Activated CD4-positive, alpha-beta T cell treated with anti-CD3 and anti-CD28 coated beads, Interleukin-2, amount 50 U/mL, for 24 hours (primary cell): ENCODE measurements around the gene MUSTN1.

Source experiments
- DNase-seq, 2 donors: peaks; one replicate each; pipeline ENCODE4 v3.0.0-alpha.2; 2020; ENCODE audit warnings: low read depth in 1 of 2, low spot score in 1 of 2

Gene MUSTN1

GRCh38 chr3:52809662-52810377 lies 25.0 kb downstream of the MUSTN1 start:
- DNase-seq = no peak

DNA sequence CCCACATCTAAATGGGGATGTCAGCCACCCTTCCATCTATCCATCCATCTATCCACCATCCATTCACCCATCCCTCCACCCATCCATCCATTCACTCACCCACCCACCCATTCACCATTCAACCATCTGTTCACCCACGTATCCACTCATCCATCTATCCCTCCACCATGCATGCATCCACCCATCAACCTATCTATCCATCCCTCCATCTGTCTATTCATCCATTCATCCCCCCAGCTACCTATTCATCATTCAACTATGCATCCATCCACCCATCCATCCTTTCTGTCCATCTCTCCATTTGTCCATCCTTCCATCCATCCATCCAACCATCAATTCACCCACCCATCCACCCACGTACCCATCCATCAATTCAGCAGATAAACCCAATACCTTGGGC lies 25.7 kb downstream of the MUSTN1 start:
- no peak for DNase-seq

GRCh38 chr3:52805270-52806039 lies 29.4 kb downstream of the MUSTN1 start:
- no peak for DNase-seq

DNA sequence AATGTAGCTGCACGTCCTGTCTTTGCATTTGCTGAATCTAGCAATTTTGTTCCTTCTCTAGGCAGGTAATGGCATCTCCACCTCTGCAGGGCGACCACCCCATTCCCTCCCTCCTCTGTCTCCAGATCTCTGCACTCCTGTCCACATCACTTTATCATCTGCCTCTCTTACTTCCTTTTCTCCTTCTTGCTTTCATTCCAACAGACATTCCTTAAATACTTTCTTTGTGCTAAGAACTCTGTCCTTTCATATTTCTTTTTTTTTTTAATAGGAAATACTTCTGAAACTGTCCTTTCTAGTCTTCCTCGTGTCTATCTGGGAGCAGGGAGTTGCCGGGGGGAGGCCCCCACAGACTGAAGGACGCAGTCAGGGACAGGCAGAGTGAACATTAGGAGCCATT lies 33.0 kb downstream of the MUSTN1 start:
- DNase-seq = no peak

GRCh38 chr3:52800079-52800478 lies 34.7 kb downstream of the MUSTN1 start:
- no peak for DNase-seq

DNA sequence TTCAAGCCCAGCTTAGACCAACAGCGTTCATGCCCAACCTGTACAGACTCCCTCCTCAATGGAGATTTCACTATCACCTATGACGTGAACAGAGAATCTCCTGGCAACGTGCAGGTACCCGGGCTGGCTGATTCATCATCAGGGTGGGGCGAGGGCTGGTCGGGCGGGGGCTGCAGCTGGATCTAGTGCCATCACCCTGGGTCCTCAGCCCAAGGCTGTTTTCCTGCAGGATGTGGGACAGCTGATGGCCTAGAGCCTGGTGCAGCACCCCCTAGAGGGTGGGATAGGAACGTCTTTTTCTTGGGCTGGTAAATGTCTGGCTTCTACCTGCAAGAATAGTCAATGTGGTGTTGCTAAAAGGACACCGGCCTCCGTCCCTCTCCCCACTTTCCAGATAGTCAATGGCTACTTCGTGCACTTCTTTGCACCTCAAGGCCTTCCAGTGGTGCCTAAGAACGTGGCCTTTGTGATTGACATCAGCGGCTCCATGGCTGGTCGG lies 35.8 kb downstream of the MUSTN1 start:
- no peak for DNase-seq

DNA sequence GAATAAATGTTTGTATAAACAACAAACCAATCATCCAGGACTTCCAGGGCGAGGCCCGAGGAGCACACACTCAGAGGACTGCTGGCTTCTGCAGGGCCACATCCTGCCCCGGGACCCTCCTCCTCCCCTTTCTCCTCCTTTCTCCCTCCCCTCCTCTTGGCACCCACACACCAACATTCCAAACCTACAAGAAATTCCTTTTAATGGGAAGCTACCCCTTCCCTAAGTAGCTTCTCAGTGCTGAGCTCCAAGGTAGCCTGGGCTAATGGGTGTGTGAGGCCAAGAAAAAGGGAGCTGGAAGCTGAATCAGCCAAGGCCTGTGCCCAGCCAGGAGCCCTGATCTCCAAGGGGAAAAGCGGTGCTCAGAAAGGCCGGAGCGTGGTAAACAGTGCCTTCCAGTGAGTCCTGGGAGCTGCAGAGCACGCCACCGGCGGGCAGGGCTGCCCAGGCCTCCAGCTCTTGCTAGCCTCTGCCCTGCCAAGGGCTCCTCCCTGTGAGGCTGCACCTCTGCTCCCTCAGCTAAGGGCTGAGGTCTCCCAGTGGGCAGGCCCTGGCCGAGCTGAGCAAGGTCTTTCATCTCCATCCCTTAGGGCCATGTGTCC lies 36.3 kb downstream of the MUSTN1 start:
- DNase-seq = no peak

- no peak for DNase-seq
Measured at GRCh38 chr3:52796411-52796810, 38.4 kb downstream of the MUSTN1 start.

DNA sequence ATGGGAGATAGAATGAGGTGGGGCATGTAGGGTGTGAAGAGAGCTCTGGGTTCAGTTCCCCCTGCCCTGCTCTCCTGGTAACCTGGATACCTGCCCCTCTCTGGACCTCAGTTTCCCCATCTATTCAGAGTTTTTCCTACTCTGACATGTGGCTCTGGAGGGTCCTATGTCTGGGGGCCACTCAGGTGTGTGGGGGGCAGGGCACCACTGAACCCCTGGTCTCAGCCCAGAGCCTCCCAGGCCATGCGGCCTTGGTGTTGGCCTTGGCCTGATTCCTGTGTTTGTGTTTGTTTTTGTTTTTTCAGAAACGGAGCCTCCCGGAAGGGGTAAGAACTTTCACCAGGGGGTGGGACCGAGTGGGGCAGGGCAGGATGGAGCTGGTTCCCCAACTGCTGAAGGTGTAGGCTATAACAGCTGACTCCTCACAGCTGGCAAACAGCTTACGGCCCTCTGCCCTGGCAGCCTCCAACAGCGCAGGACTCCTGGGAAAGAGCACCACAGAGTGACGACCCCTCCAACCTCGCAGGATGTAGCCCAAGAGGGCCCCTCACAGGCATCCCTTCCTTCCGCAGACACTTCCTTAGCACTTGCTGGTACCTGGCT lies 39.4 kb downstream of the MUSTN1 start:
- no peak for DNase-seq

DNA sequence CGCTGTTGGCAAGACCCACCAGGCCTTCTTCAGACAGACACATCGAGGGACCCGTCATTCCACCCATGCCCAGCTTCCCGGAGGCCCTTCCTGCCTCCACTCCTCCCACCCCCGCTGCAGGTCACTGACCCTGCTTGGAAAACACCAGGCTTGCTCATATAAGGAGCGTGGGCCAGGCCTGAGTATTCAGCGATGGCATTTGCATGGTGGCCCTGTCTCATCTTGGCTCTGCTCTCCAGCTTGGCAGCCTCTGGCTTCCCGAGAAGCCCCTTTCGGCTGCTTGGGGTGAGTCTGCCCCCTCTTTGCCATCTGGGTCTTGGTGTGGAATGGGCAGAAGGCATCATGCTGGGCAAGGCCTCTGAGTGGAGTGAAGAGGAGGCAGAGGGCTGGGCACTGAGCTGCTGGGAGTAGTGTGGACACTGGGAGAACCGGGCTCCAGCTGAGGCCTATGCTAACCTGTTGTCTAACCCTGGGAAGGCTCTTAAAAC lies 40.2 kb downstream of the MUSTN1 start, which contains the start of gene ITIH3:
Gene ITIH3, plus strand, starts transcription at position 185 of the 488 bp plus-strand sequence. Its CDS starts 8 bp downstream, at position 193.
- no peak for DNase-seq

DNA sequence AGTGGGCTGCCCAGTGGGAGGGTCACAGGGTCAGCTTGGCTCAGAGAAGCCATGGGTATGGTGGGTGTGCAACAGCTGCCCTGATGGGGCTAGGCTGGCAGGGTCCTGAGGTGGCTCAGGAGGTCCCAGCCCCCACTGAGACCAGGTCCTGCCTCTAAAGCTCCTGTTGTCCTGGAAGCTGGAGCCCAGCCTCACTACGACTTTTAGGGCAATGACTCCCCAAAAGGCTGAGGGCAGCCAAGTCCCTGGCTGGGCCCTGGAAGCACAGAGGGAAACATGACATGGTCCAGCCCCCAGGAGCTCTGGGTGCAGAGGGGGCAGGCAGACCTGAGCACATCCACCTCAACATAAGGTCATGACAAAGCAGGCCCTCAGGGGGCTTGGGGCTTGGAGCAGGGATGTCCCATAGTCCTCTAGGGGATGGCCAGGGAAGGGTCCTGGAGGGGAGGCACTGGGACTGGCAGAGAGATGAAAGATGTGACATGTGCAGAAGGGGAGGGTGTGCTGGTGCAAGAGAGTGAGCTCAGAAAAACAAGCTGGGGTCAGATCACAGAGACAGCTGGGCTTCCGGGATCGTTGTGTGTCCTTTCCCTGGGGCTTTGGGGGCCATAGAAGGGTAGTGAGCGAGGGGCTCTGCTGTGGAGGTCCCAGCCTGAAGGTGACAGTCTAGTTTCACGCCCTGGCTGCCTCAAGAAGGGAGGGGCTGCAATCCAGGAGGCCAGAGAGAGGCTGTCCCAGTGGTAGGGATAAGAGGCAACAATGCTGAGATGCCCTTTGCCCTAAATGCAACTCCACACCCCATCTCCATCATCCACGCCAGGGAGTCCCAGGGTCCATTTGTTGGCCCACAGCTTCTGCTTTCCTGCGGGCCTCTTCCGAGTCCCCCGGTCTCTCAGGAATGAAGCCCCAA lies 40.9 kb downstream of the MUSTN1 start:
- DNase-seq = no peak

DNA sequence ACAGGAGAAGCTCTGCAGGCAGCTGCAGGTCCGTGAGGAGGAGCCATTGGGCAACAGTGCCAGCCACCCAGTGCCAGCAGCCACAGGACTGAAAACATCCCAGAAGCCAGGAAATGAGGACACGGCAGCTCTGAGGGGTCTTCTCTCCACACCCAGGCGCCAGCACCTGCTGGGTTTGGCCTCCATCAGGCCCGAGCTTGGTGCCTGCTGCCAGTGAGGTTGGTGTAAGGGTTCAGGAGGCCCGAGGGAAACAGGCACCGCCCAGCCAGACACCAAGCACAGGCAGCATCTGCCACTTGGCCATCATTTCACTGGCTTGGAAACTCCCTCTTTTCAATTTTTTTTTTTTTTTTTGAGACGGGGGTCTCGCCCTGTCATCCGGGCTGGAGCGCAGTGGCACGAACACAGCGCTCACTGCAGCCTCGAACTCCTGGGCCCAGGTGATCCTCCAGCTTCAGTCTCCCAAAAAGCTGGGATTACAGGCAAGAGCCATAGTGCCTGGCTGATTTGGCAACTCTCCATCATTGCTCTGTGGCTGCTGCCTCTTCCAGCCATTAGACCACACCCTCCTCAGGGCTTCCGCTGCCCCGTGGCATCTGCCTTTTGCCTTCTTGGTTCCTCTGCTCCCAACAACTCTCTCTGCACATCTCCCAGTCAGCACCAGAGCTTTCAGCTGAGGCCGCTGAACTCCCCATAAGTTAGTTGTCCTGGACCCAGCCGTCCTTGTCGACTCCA lies 41.7 kb downstream of the MUSTN1 start:
- DNase-seq = no peak

GRCh38 chr3:52792413-52792812 lies 42.4 kb downstream of the MUSTN1 start:
- DNase-seq = no peak

- no peak for DNase-seq
Measured at GRCh38 chr3:52791928-52792327, 42.9 kb downstream of the MUSTN1 start.

DNA sequence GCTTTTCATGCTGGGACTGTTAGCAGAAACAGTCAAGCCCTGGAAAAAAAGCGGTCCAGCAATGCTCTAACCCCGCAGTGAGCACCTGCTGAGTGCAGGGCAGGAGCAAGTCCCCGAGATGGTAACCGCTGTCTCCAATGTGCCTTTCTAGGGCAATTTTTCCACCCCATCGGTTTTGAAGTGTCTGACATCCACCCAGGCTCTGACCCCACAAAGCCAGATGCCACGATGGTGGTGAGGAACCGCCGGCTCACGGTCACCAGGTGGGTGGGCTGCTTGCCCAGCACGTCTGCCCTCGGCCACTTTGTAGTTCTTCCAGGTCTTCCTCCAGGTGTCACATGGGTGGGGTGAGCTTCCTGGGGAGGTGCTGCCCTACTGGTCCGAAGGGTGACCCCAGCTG lies 43.5 kb downstream of the MUSTN1 start:
- no peak for DNase-seq

DNA sequence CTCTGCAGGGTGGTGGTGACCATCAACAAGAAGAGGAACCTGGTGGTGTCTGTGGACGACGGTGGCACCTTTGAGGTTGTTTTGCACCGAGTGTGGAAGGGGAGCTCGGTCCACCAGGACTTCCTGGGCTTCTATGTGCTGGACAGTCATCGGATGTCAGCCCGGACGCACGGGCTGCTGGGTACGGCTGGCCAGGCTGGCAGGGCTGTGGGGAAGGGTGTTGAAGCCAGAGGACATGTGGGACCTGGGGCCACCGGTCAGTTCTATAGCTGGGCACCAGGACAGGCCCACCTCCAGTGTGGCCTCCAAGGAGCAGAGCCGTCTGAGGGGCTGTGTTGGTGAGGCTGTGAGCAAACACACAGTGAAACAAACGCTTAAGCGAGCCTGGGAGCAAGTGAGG lies 44.1 kb downstream of the MUSTN1 start:
- no peak for DNase-seq

DNA sequence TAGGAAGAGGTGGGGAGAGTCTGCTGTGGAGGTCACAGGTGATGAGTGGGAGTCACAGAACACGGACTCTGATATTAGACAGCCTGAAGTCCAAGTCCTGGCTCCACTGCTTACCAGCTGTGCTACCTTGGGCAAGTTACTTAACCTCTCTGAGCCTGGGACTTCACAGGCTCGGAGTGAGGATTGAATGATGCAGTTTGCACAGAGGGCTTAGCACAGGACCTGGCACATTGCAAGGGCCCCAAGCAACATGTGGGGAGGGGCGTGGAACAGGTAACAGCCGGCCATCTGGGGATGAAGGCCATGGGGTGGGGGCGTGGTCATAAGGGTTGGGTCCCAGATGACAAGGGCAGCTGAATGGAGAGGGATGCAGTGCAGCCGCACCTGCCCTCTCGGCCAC lies 44.5 kb downstream of the MUSTN1 start:
- DNase-seq = no peak

- no peak for DNase-seq
Measured at GRCh38 chr3:52789746-52790040, 45.1 kb downstream of the MUSTN1 start.

- no peak for DNase-seq
Measured at GRCh38 chr3:52788890-52789745, 45.7 kb downstream of the MUSTN1 start.
